ENCODE results near the gene NRCAM. TPM values are rescaled to one million over a fixed set of nuclear protein-coding genes. Genes with fewer than 3 reads are reported as not detected.

Gene NRCAM
- total RNA-seq, 1 experiment from 2014 or later = 40.3 TPM

DNA sequence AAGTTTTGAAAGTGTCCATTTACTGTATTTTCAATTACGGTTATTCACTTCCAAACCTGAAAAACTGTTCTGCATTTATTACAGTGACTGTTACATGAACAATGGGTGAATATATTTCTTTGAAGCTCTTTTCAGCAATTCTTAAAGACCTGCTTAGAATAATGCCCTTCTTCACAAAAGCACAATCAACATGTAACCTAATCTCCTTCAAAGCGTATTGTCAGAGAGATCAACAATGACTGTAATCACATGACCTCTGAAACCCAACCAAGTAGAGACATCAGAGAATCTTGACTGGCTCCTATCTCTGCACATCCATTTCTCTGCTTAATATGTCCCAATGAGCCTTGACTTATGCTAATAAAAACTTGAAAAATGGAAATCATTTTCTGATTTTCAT lies 126.7 kb downstream of the NRCAM start:
- POLR2A ChIA-PET (ENCODE audit: unreplicated experiment) = no interaction called here
- Histone ChIP-seq H3K9me3 (ENCODE audit: insufficient read depth, low read depth) (no peaks in the 10 kb centered on the region; the same call in 1 of the 2 replicates), H4K20me1 (ENCODE audit: insufficient read depth) (no peaks in the 10 kb centered on the region), H3F3A (ENCODE audit: insufficient read depth, low read depth) (no peaks in the 10 kb centered on the region), H3K27me3 (ENCODE audit: insufficient read depth, low read depth) (no peaks in the 10 kb centered on the region), H3K4me2 (no peak overlapping the region), H3K4me1 (replicated peaks; ENCODE audit: insufficient read depth) (peaks cover 5% of the 10 kb centered on the region), H3K27ac (no peak overlapping the region), H3K9me2 (ENCODE audit: insufficient read depth) (no peaks in the 10 kb centered on the region), H2AFZ (no peak overlapping the region), H3K36me3 (ENCODE audit: low read depth) (no peaks in the 10 kb centered on the region), H3K4me3 (no peak overlapping the region), H3K79me2 (ENCODE audit: low read depth) (no peaks in the 10 kb centered on the region)
- DNase-seq = no peak
- CTCF ChIA-PET = no interaction called here
- intact Hi-C loops (cut with micrococcal nuclease; ENCODE audit: unreplicated experiment) = no loop called here
- no TSS peak for BruUV-seq (replicated peaks)
- TF ChIP-seq, protein P1, sequence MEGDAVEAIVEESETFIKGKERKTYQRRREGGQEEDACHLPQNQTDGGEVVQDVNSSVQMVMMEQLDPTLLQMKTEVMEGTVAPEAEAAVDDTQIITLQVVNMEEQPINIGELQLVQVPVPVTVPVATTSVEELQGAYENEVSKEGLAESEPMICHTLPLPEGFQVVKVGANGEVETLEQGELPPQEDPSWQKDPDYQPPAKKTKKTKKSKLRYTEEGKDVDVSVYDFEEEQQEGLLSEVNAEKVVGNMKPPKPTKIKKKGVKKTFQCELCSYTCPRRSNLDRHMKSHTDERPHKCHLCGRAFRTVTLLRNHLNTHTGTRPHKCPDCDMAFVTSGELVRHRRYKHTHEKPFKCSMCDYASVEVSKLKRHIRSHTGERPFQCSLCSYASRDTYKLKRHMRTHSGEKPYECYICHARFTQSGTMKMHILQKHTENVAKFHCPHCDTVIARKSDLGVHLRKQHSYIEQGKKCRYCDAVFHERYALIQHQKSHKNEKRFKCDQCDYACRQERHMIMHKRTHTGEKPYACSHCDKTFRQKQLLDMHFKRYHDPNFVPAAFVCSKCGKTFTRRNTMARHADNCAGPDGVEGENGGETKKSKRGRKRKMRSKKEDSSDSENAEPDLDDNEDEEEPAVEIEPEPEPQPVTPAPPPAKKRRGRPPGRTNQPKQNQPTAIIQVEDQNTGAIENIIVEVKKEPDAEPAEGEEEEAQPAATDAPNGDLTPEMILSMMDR (conservative IDR thresholded peaks at IDR 0.05) = no peak
- TF ChIP-seq EZH2 (IDR thresholded peaks at IDR 0.05; ENCODE audit: low read depth) = no peak

DNA sequence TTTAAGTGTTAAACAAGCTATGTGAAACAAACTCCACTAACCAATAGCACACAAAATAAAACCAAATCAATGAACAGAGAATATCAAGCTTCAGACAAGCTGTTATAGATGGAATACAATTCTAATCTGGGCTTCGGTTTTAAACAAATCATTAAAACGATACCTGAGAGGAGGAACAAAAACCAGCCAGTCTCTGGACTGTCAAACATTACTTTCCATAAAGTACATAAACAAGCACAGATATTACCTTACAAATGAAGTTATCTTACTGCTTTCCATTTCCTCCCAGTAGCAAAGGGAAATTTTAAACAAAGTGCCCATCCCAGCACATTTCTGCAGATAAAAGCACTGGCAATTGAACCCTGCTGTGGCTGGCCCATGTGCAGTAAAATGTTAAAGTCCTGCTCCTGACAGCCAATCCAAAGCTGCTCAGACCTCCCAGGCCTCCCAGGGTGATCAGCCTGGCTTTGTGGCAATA lies 128.0 kb downstream of the NRCAM start:
- Histone ChIP-seq H3K79me2 (ENCODE audit: low read depth) (no peaks in the 10 kb centered on the region), H3K27me3 (ENCODE audit: insufficient read depth, low read depth) (no peaks in the 10 kb centered on the region), H3K36me3 (ENCODE audit: low read depth) (no peaks in the 10 kb centered on the region), H3K4me2 (no peak overlapping the region), H3K9me3 (ENCODE audit: insufficient read depth, low read depth) (no peaks in the 10 kb centered on the region; the same call in 1 of the 2 replicates), H4K20me1 (ENCODE audit: insufficient read depth) (no peaks in the 10 kb centered on the region), H3K4me3 (no peak overlapping the region), H3K27ac (no peak overlapping the region), H3K9me2 (ENCODE audit: insufficient read depth) (no peaks in the 10 kb centered on the region), H3F3A (ENCODE audit: insufficient read depth, low read depth) (no peaks in the 10 kb centered on the region), H2AFZ (no peak overlapping the region), H3K4me1 (replicated peaks; ENCODE audit: insufficient read depth) (peaks cover 9% of the 10 kb centered on the region)
- intact Hi-C loops (cut with micrococcal nuclease; ENCODE audit: unreplicated experiment) = no loop called here
- BruUV-seq (replicated peaks) = no TSS peak
- DNase-seq = no peak
- ChIA-PET CTCF (no interaction called here), POLR2A (ENCODE audit: unreplicated experiment) (no interaction called here)
- TF ChIP-seq, protein P1 (conservative IDR thresholded peaks at IDR 0.05) = no peak
- no peak for TF ChIP-seq EZH2 (IDR thresholded peaks at IDR 0.05; ENCODE audit: low read depth)

DNA sequence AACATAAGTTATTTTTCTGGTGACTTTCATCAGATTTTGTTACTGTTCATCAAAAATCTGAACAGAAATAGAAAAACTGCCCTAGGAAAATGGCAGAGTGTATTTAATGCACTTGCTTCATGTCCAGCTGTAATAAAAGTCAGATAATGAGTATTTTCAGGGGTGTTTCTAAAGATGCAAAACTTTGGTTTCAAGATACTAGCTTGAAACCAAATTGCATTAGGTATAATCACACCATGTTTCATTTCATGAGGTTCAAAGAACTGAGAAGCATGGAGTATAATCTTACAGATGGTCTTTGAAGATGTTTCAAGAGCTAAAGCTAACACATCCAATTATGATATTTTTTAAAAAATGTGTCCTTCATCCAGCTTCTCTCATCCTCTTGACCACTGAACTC lies 128.9 kb downstream of the NRCAM start:
- no peaks in the 10 kb centered on the region; the same call in 1 of the 2 replicates for H3K9me3 ChIP-seq (ENCODE audit: insufficient read depth, low read depth)
- H3K4me2 ChIP-seq = no peak overlapping the region
- H4K20me1 ChIP-seq (ENCODE audit: insufficient read depth) = no peaks in the 10 kb centered on the region
- intact Hi-C loops (cut with micrococcal nuclease; ENCODE audit: unreplicated experiment) = no loop called here
- no peaks in the 10 kb centered on the region for H3K36me3 ChIP-seq (ENCODE audit: low read depth)
- no peaks in the 10 kb centered on the region for H3K27me3 ChIP-seq (ENCODE audit: insufficient read depth, low read depth)
- H2AFZ ChIP-seq = no peak overlapping the region
- peaks cover 9% of the 10 kb centered on the region for H3K4me1 ChIP-seq (replicated peaks; ENCODE audit: insufficient read depth)
- H3K9me2 ChIP-seq (ENCODE audit: insufficient read depth) = no peaks in the 10 kb centered on the region
- CTCF ChIA-PET = no interaction called here
- DNase-seq = no peak
- TF ChIP-seq, protein P1 (conservative IDR thresholded peaks at IDR 0.05) = no peak
- TF ChIP-seq EZH2 (IDR thresholded peaks at IDR 0.05; ENCODE audit: low read depth) = no peak
- no peaks in the 10 kb centered on the region for H3K79me2 ChIP-seq (ENCODE audit: low read depth)
- POLR2A ChIA-PET (ENCODE audit: unreplicated experiment) = no interaction called here
- no peak overlapping the region for H3K27ac ChIP-seq
- no TSS peak for BruUV-seq (replicated peaks)
- H3F3A ChIP-seq (ENCODE audit: insufficient read depth, low read depth) = no peaks in the 10 kb centered on the region
- H3K4me3 ChIP-seq = no peak overlapping the region

Measured in PC-9 (cell line).